Esophagus (tissue), 2 donors: ENCODE measurements around the gene APRT. TPM values are rescaled to one million over a fixed set of nuclear protein-coding genes. Genes with fewer than 3 reads are reported as not detected.
"Not testable (repeated sequence)": the region's sequence is repeated elsewhere in the genome, so short reads cannot be mapped to it uniquely, and the experiment has no call there.

Experiments used
- H3K27ac ChIP-seq, 2 donors: one replicate each; pipeline ENCODE4 v1.5.1; 2013; ENCODE audit warnings: low read depth in 2 of 2, mild to moderate bottlenecking in 2 of 2, inconsistent platforms in 1 of 2, low read length in 1 of 2, moderate library complexity in 1 of 2
- H3K27me3 ChIP-seq, 2 donors: one replicate each; pipeline ENCODE4 v1.6.1; 2013; ENCODE audit warnings: low read length in 2 of 2, control low read depth in 1 of 2, mild to moderate bottlenecking in 1 of 2; ENCODE audit not compliant: insufficient read depth in 2 of 2, control insufficient read depth in 1 of 2
- H3K36me3 ChIP-seq, 2 donors: one replicate each; pipeline ENCODE4 v1.6.1; 2013; ENCODE audit warnings: low read length in 1 of 2; ENCODE audit not compliant: control insufficient read depth in 2 of 2, insufficient read depth in 2 of 2
- H3K4me1 ChIP-seq, 2 donors: one replicate each; pipeline ENCODE4 v1.6.1; 2013; ENCODE audit warnings: low read length in 1 of 2; ENCODE audit not compliant: control insufficient read depth in 2 of 2, insufficient read depth in 2 of 2
- H3K4me3 ChIP-seq, 2 donors: one replicate each; pipeline ENCODE4 v1.5.1; 2013; ENCODE audit warnings: low read length in 2 of 2, mild to moderate bottlenecking in 2 of 2, low read depth in 1 of 2, moderate library complexity in 1 of 2
- H3K9me3 ChIP-seq, 2 donors: one replicate each; pipeline ENCODE4 v1.6.1; 2013; ENCODE audit warnings: mild to moderate bottlenecking in 2 of 2, low read depth in 1 of 2, low read length in 1 of 2, moderate library complexity in 1 of 2; ENCODE audit not compliant: control insufficient read depth in 2 of 2, insufficient read depth in 1 of 2
- WGBS, 2 donors: extraction: QIAGEN DNeasy Blood & Tissue Kit; methylation state at CpG; one replicate each; pipeline ENCODE4 v1.1.7; 2013; 5-methylcytosine and 5-hydroxymethylcytosine counted together
- polyA plus RNA-seq, 2 donors: library from polyadenylated mRNA; stranded (reverse); fragments of 200-250 nt; gene quantifications; one replicate each; pipeline ENCODE4 v1.2.3, GENCODE V29; 2013
- donor health status: healthy with polysubstance abuse.
- donor health status: Bipolar disorder and iron deficiency.

Gene APRT
- polyA plus RNA-seq, 2 donors: 137 to 223 TPM

DNA sequence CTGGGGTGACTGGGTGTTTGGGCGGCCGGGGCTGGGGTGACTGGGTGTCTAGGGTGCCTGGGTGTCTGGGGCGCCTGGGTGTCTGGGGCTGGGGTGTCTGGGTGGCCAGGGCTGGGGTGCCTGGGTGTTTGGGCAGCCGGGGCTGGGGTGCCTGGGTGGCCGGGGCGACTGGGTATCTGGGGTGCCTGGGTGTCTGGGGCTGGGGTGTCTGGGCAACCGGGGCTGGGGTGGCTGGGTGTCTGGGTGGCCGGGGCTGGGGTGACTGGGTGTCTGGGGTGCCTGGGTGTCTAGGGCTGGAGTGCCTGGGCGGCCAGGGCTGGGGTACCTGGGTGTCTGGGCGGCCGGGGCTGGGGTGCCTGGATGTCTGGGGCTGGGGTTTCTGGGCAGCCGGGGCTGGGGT is 13.4 kb upstream of the APRT start:
- Histone ChIP-seq H3K4me1 (peaks cover 3 to 19% of the 10 kb centered on the region in 2 donors), H3K36me3 (peaks cover 0 to 34% of the 10 kb centered on the region in 2 donors), H3K4me3 (no peak overlapping the region), H3K27me3 (no peaks in the 10 kb centered on the region), H3K27ac (no peak overlapping the region), H3K9me3 (no peaks in the 10 kb centered on the region)
- 89 to 98% methylated on average over 8 to 12 of the region's 12 CpGs for WGBS, 2 donors

GRCh38 chr16:88824256-88825077 is 12.7 kb upstream of the APRT start:
- H3K4me1 ChIP-seq: peaks cover 3 to 19% of the 10 kb centered on the region in 2 donors
- H3K9me3 ChIP-seq: no peaks in the 10 kb centered on the region
- peaks cover 0 to 32% of the 10 kb centered on the region in 2 donors for H3K36me3 ChIP-seq
- H3K27ac ChIP-seq: no peak overlapping the region
- 85 to 89% methylated on average over 33 of the region's 33 CpGs for WGBS, 2 donors
- no peak overlapping the region for H3K4me3 ChIP-seq
- H3K27me3 ChIP-seq: no peaks in the 10 kb centered on the region

- peaks cover 3 to 19% of the 10 kb centered on the region in 2 donors for H3K4me1 ChIP-seq
- not testable (repeated sequence) for H3K4me3 ChIP-seq, H3K27me3 ChIP-seq, H3K9me3 ChIP-seq, H3K27ac ChIP-seq
- peaks cover 0 to 27% of the 10 kb centered on the region in 2 donors for H3K36me3 ChIP-seq
- WGBS, 2 donors: 96 to 97% methylated on average over 19 to 30 of the region's 31 CpGs
Measured at GRCh38 chr16:88823646-88824045, 11.9 kb upstream of the APRT start.

DNA sequence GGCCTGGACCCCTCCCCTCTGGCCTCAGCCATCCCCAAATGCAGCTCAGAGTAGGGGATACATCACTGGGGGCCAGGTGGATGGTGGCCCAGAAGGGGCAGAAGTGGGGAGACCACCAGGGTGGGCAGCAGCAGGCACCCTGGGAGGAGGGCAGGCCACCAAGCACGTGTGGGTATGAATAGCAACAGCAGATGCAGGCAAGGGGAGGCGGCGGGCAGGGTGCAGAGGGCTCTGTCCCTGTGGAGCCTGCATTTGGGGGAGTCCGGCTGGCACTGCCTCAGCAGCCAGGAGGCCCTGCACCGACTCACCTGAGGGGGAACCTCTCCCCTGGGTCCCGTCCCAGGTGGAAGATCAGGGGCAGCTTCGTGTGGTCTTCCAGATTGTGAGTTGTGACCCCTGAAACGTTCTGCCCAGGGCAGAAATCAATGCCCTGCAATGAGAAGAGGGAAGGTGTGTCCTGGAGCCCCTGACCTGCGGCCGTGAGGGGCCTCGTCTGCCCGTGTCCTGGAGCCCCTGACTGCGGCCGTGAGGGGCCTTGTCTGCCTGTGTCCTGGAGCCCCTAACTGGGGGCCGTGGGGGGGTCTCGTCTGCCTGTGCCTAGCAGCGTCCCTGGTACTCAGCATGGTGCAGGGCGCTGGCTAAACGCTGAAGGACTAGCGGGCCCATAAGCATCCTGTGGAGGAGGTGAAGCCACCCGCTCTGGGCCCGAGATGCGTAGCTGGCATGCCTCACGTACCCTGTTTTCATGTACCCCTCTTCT is 10.7 kb upstream of the APRT start:
- Histone ChIP-seq H3K36me3 (peaks cover 0 to 23% of the 10 kb centered on the region in 2 donors), H3K4me1 (peaks cover 3 to 19% of the 10 kb centered on the region in 2 donors), H3K4me3 (no peak overlapping the region), H3K27ac (no peak overlapping the region), H3K27me3 (no peaks in the 10 kb centered on the region), H3K9me3 (no peaks in the 10 kb centered on the region)
- WGBS, 2 donors: 94 to 96% methylated on average over 24 of the region's 24 CpGs

GRCh38 chr16:88821168-88821850 is 9.6 kb upstream of the APRT start:
- Histone ChIP-seq H3K27ac (no peak overlapping the region), H3K4me3 (no peak overlapping the region), H3K9me3 (no peaks in the 10 kb centered on the region), H3K36me3 (peaks cover 0 to 23% of the 10 kb centered on the region in 2 donors), H3K27me3 (no peaks in the 10 kb centered on the region), H3K4me1 (peaks cover 0 to 15% of the 10 kb centered on the region in 2 donors)
- 88 to 93% methylated on average over 19 to 22 of the region's 22 CpGs for WGBS, 2 donors

GRCh38 chr16:88820385-88821025 is 8.8 kb upstream of the APRT start:
- Histone ChIP-seq H3K27ac (no peak overlapping the region), H3K4me1 (peaks cover 0 to 10% of the 10 kb centered on the region in 2 donors), H3K36me3 (peaks cover 0 to 23% of the 10 kb centered on the region in 2 donors), H3K9me3 (no peaks in the 10 kb centered on the region), H3K4me3 (no peak overlapping the region), H3K27me3 (no peaks in the 10 kb centered on the region)
- WGBS, 2 donors: 88 to 89% methylated on average over 18 to 20 of the region's 20 CpGs

- WGBS, 2 donors: 90% methylated on average over 15 to 16 of the region's 16 CpGs
- no peaks in the 10 kb centered on the region for H3K9me3 ChIP-seq
- no peak overlapping the region for H3K27ac ChIP-seq
- no peak overlapping the region for H3K4me3 ChIP-seq
- H3K4me1 ChIP-seq: peaks cover 0 to 8% of the 10 kb centered on the region in 2 donors
- no peaks in the 10 kb centered on the region for H3K27me3 ChIP-seq
- H3K36me3 ChIP-seq: peaks cover 0 to 18% of the 10 kb centered on the region in 2 donors
Measured at GRCh38 chr16:88819126-88819525, 7.4 kb upstream of the APRT start.

DNA sequence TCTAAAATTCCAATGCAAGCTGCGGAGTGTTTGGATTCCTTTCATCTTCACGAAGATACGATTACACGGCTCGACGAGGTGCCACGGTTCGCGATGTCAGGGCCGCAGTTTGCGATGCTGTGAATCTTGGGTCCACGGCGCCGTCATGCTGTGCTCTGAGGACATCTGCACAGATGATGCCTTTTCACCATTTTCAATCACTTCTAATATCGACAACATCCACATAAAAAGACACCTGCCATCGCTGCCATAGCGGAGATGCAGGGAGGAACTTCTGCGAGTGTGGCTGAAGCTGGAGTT is 6.8 kb upstream of the APRT start:
- H3K9me3 ChIP-seq: no peaks in the 10 kb centered on the region
- H3K4me1 ChIP-seq: peaks cover 0 to 8% of the 10 kb centered on the region in 2 donors
- WGBS, 2 donors: 78 to 85% methylated on average over 18 of the region's 18 CpGs
- no peak overlapping the region for H3K27ac ChIP-seq
- no peak overlapping the region for H3K4me3 ChIP-seq
- H3K27me3 ChIP-seq: no peaks in the 10 kb centered on the region
- peaks cover 0 to 18% of the 10 kb centered on the region in 2 donors for H3K36me3 ChIP-seq
